MM.1S (cell line): ENCODE measurements around the gene P2RX3.
"Not testable (repeated sequence)": the region's sequence is repeated elsewhere in the genome, so short reads cannot be mapped to it uniquely, and the experiment has no call there.

Source experiments
- CTCF ChIP-seq: fragments of 300-600 bp; sonication (generic); IDR thresholded peaks from 2 replicates; pipeline ENCODE4 v1.5.1; 2016; ENCODE audit warnings: antibody characterized with exemption, low read length, mixed read lengths
- EZH2 ChIP-seq: fragments of 300-600 bp; sonication (generic); optimal IDR thresholded peaks from 2 replicates; pipeline ENCODE3; 2017; ENCODE audit warnings: low read depth, mild to moderate bottlenecking, antibody characterized with exemption, low read length, mixed read lengths

GRCh38 chr11:57296205-57296604 is 41.9 kb upstream of the P2RX3 start:
- not testable (repeated sequence) for TF ChIP-seq CTCF, EZH2
